Activated CD4-positive, alpha-beta T cell treated with anti-CD3 and anti-CD28 coated beads for 36 hours (primary cell): ENCODE measurements around the gene ARHGAP9. TPM values are rescaled to one million over a fixed set of nuclear protein-coding genes. Genes with fewer than 3 reads are reported as not detected.

Experiments
- ATAC-seq: fragments of 200-7000 bp; cut with Tn5 transposase; one replicate; pipeline ENCODE4 v1.10.0; 2021; ENCODE audit warnings: mild to moderate bottlenecking, moderate library complexity
- CTCF ChIA-PET: fragments of 350-600 bp; sonication (Branson Sonifier 250); formaldehyde crosslinking; loops from one replicate; lab custom pipeline; 2021; ENCODE audit warnings: antibody characterized with exemption; lab: Charles Lee
- POLR2A ChIA-PET: fragments of 350-600 bp; sonication (Branson Sonifier 250); formaldehyde crosslinking; loops from one replicate; lab custom pipeline; 2021; ENCODE audit warnings: antibody characterized with exemption, inconsistent platforms; lab: Charles Lee
- DNase-seq: peaks from one replicate; pipeline ENCODE4 v3.0.0-alpha.2; 2020
- H3K27ac Mint-ChIP-seq: one replicate; pipeline ENCODE4 v1.8.0; 2021; ENCODE audit warnings: mixed read lengths
- H3K27me3 Mint-ChIP-seq: one replicate; pipeline ENCODE4 v1.8.0; 2021; ENCODE audit warnings: mixed read lengths
- H3K36me3 Mint-ChIP-seq: one replicate; pipeline ENCODE4 v1.8.0; 2021; ENCODE audit warnings: low read depth, mixed read lengths
- H3K4me1 Mint-ChIP-seq: one replicate; pipeline ENCODE4 v1.8.0; 2021; ENCODE audit warnings: mixed read lengths
- H3K4me3 Mint-ChIP-seq: one replicate; pipeline ENCODE4 v1.8.0; 2021; ENCODE audit warnings: mild to moderate bottlenecking, moderate library complexity, mixed read lengths
- H3K9me3 Mint-ChIP-seq: one replicate; pipeline ENCODE4 v1.8.0; 2021; ENCODE audit warnings: low read depth, mixed read lengths
- intact Hi-C, 2 experiments: fragments of 100-400 bp; cut with DNase I in 1 of 2; cut with micrococcal nuclease in 1 of 2; formaldehyde crosslinking; loops; one replicate each; pipeline versions ENCODE4 v1.14.2 to v1.15.1; 2022 to 2024; cut with DNase I, micrococcal nuclease
- total RNA-seq, 2 experiments: library from RNA; stranded (reverse); gene quantifications; one replicate each; pipeline ENCODE4 v1.2.3, GENCODE V29; 2021

The ARHGAP9 gene
- total RNA-seq, 2 experiments from 2014 or later, result 77.7 to 101 TPM

GRCh38 chr12:57465030-57465746, 14.5 kb downstream of the ARHGAP9 start:
- ATAC-seq, result no peak
- intact Hi-C loops, result no loop called here
- no peak for DNase-seq
- peaks cover 4% of the 10 kb centered on the region for H3K27me3 Mint-ChIP-seq
- POLR2A ChIA-PET, result no interaction called here
- peaks cover 36% of the 10 kb centered on the region for H3K4me1 Mint-ChIP-seq
- no peak overlapping the region for H3K27ac Mint-ChIP-seq
- peaks cover 11% of the 10 kb centered on the region for H3K36me3 Mint-ChIP-seq
- no peaks in the 10 kb centered on the region for H3K9me3 Mint-ChIP-seq
- H3K4me3 Mint-ChIP-seq, result no peak overlapping the region
- CTCF ChIA-PET, result interaction anchor here (0.6 to 6.8 kb wide), 7 partner anchors 10 to 233 kb away, joined by 3 to 58 read pairs (median 4); partner anchors contain the start of gene INHBE

GRCh38 chr12:57464569-57464968, 15.1 kb downstream of the ARHGAP9 start:
- CTCF ChIA-PET, result interaction anchor here (0.8 to 6.8 kb wide), 4 partner anchors 11 to 232 kb away, joined by 4 to 58 read pairs (median 18); no protein-coding TSS in a partner anchor
- Mint-ChIP-seq H3K27me3 (peaks cover 4% of the 10 kb centered on the region), H3K9me3 (no peaks in the 10 kb centered on the region), H3K4me3 (no peak overlapping the region), H3K27ac (no peak overlapping the region), H3K4me1 (peaks cover 39% of the 10 kb centered on the region), H3K36me3 (peaks cover 11% of the 10 kb centered on the region)
- intact Hi-C loops, result loop anchor here in 1 of 2 experiments (5.0 kb wide), 1 partner anchor 377 kb away; the partner anchor contains the start of gene NAB2
- ATAC-seq (no peak), DNase-seq (no peak)
- POLR2A ChIA-PET, result no interaction called here

- no peak for ATAC-seq
- Mint-ChIP-seq H3K4me1 (peaks cover 49% of the 10 kb centered on the region), H3K9me3 (no peaks in the 10 kb centered on the region), H3K36me3 (peaks cover 6% of the 10 kb centered on the region), H3K4me3 (peak overlapping the region; percentile 77), H3K27me3 (peaks cover 4% of the 10 kb centered on the region), H3K27ac (peak overlapping the region; percentile 80)
- DNase-seq, result no peak
- ChIA-PET CTCF (interaction anchor here (0.6 to 6.8 kb wide), 17 partner anchors 9 to 233 kb away, joined by 3 to 58 read pairs (median 5); partner anchors contain the start of genes ARHGAP9 and SHMT2), POLR2A (no interaction called here)
- intact Hi-C loops, result loop anchor here (1.0 to 5.0 kb wide), 10 partner anchors 14 to 376 kb away; partner anchors contain the start of genes DCTN2 (in 1 of the 2), MBD6 (in 1 of the 2) and NAB2 (in 1 of the 2)
Measured at GRCh38 chr12:57462912-57463253, 16.8 kb downstream of the ARHGAP9 start.

- POLR2A ChIA-PET, result no interaction called here
- Mint-ChIP-seq H3K27ac (peak overlapping the region; percentile 80), H3K9me3 (no peaks in the 10 kb centered on the region), H3K4me1 (peaks cover 54% of the 10 kb centered on the region), H3K27me3 (peaks cover 4% of the 10 kb centered on the region), H3K4me3 (peak overlapping the region; percentile 77), H3K36me3 (peaks cover 3% of the 10 kb centered on the region)
- CTCF ChIA-PET, result interaction anchor here (0.7 to 6.8 kb wide), 18 partner anchors 9 to 736 kb away, joined by 3 to 58 read pairs (median 4); partner anchors contain the start of genes ARHGAP9 and SHMT2
- DNase-seq, result peak; percentile 94
- ATAC-seq, result peak; percentile 82
- intact Hi-C loops, result loop anchor here (1.0 to 5.0 kb wide), 10 partner anchors 14 to 375 kb away; partner anchors contain the start of genes DCTN2 (in 1 of the 2), MBD6 (in 1 of the 2) and NAB2 (in 1 of the 2)
Measured at GRCh38 chr12:57462251-57462911, 17.3 kb downstream of the ARHGAP9 start.

GRCh38 chr12:57461917-57462250, 17.8 kb downstream of the ARHGAP9 start:
- peak; percentile 38 for DNase-seq
- intact Hi-C loops, result loop anchor here (1.0 to 5.0 kb wide), 10 partner anchors 15 to 375 kb away; partner anchors contain the start of genes DCTN2 (in 1 of the 2), MBD6 (in 1 of the 2) and NAB2 (in 1 of the 2)
- POLR2A ChIA-PET, result no interaction called here
- Mint-ChIP-seq H3K4me3 (peak overlapping the region; percentile 77), H3K4me1 (peaks cover 54% of the 10 kb centered on the region), H3K9me3 (no peaks in the 10 kb centered on the region), H3K27ac (peak overlapping the region; percentile 40), H3K27me3 (peaks cover 4% of the 10 kb centered on the region), H3K36me3 (no peaks in the 10 kb centered on the region)
- CTCF ChIA-PET, result interaction anchor here (0.7 to 6.8 kb wide), 12 partner anchors 9 to 735 kb away, joined by 3 to 58 read pairs (median 4); partner anchors contain the start of gene ARHGAP9
- ATAC-seq, result no peak

GRCh38 chr12:57461276-57461916, 18.3 kb downstream of the ARHGAP9 start:
- Mint-ChIP-seq H3K4me3 (peak overlapping the region; percentile 77), H3K27ac (peak overlapping the region; percentile 40), H3K9me3 (no peaks in the 10 kb centered on the region), H3K27me3 (peaks cover 4% of the 10 kb centered on the region), H3K4me1 (peaks cover 56% of the 10 kb centered on the region), H3K36me3 (no peaks in the 10 kb centered on the region)
- ChIA-PET POLR2A (interaction anchor here (0.7 to 1.1 kb wide), 2 partner anchors 59 to 284 kb away, joined by 3 read pairs; partner anchors contain the start of genes DDIT3 and TSPAN31), CTCF (interaction anchor here (0.9 to 6.8 kb wide), 10 partner anchors 8 to 735 kb away, joined by 3 to 58 read pairs (median 6); partner anchors contain the start of gene ARHGAP9)
- intact Hi-C loops, result loop anchor here in 1 of 2 experiments (5.0 kb wide), 1 partner anchor 374 kb away; the partner anchor contains the start of gene NAB2
- DNase-seq (peak; percentile 56), ATAC-seq (no peak)

- peaks cover 60% of the 10 kb centered on the region for H3K4me1 Mint-ChIP-seq
- intact Hi-C loops, result loop anchor here in 1 of 2 experiments (5.0 kb wide), 1 partner anchor 374 kb away; the partner anchor contains the start of gene NAB2
- peaks cover 4% of the 10 kb centered on the region for H3K27me3 Mint-ChIP-seq
- H3K9me3 Mint-ChIP-seq, result no peaks in the 10 kb centered on the region
- ChIA-PET POLR2A (interaction anchor here (0.7 to 1.1 kb wide), 2 partner anchors 60 to 284 kb away, joined by 3 read pairs; partner anchors contain the start of genes DDIT3 and TSPAN31), CTCF (interaction anchor here (0.6 to 6.8 kb wide), 11 partner anchors 15 to 436 kb away, joined by 3 to 58 read pairs (median 3); no protein-coding TSS in a partner anchor)
- H3K4me3 Mint-ChIP-seq, result peak overlapping the region; percentile 77
- no peaks in the 10 kb centered on the region for H3K36me3 Mint-ChIP-seq
- DNase-seq (no peak), ATAC-seq (no peak)
- no peak overlapping the region for H3K27ac Mint-ChIP-seq
Measured at GRCh38 chr12:57460841-57461275, 18.8 kb downstream of the ARHGAP9 start.

GRCh38 chr12:57460468-57460784, 19.2 kb downstream of the ARHGAP9 start:
- Mint-ChIP-seq H3K27ac (no peak overlapping the region), H3K4me3 (peak overlapping the region; percentile 84), H3K4me1 (peaks cover 64% of the 10 kb centered on the region), H3K9me3 (no peaks in the 10 kb centered on the region), H3K36me3 (no peaks in the 10 kb centered on the region), H3K27me3 (peaks cover 4% of the 10 kb centered on the region)
- DNase-seq (peak; percentile 45), ATAC-seq (no peak)
- ChIA-PET CTCF (interaction anchor here (0.6 to 6.8 kb wide), 14 partner anchors 9 to 436 kb away, joined by 3 to 58 read pairs (median 3); no protein-coding TSS in a partner anchor), POLR2A (interaction anchor here (1.1 kb wide), 1 partner anchor 285 kb away, joined by 3 read pairs; the partner anchor contains the start of gene TSPAN31)
- intact Hi-C loops, result loop anchor here in 1 of 2 experiments (5.0 kb wide), 1 partner anchor 373 kb away; the partner anchor contains the start of gene NAB2

GRCh38 chr12:57459750-57460467, 19.8 kb downstream of the ARHGAP9 start, which contains the start of gene GLI1:
TSS of gene GLI1 (plus strand) at chr12:57459785. CDS start at chr12:57463692, 3,907 bp downstream.
- peak within 1 kb of the TSS; percentile 94 for H3K27ac Mint-ChIP-seq
- ATAC-seq (no peak), DNase-seq (no peak)
- intact Hi-C loops, result loop anchor here (1.0 to 5.0 kb wide), 10 partner anchors 16 to 373 kb away; partner anchors contain the start of genes R3HDM2 (in 2 of the 2), DDIT3 (in 1 of the 2), MARS1 (in 1 of the 2) and NAB2 (in 1 of the 2)
- ChIA-PET POLR2A (interaction anchor here (1.0 to 1.1 kb wide), 2 partner anchors 15 to 285 kb away, joined by 3 read pairs; partner anchors contain the start of gene TSPAN31), CTCF (interaction anchor here (0.6 to 6.8 kb wide), 35 partner anchors 8 to 437 kb away, joined by 3 to 58 read pairs (median 4); partner anchors contain the start of genes ARHGAP9 and INHBC)
- no peaks in the 10 kb centered on the region for H3K36me3 Mint-ChIP-seq
- peak within 1 kb of the TSS; percentile 84 for H3K4me3 Mint-ChIP-seq
- no peaks in the 10 kb centered on the region for H3K9me3 Mint-ChIP-seq
- peaks cover 4% of the 10 kb centered on the region for H3K27me3 Mint-ChIP-seq
- H3K4me1 Mint-ChIP-seq, result peaks cover 65% of the 10 kb centered on the region
